ENCODE measurements around the gene GALNT12.

DNA sequence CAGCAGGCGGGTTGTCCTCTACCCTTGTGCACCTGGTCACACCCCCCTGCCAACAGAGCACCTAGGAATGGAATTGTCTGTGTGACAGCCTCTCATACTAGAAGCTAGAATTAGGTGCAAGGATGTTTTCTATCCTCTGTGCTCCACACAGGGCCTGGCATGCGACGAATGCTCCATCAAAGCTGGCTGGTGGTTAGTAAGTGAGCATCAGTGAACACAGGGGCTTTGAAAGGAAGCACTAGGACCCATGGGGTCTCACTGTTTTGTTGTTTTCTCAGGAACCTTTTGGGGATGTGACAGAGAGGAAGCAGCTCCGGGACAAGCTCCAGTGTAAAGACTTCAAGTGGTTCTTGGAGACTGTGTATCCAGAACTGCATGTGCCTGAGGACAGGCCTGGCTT is 32.3 kb downstream of the GALNT12 start:
- TF ChIP-seq ZNF654 (tag by site-specific recombination; IDR thresholded peaks at IDR 0.05; ENCODE audit: low read depth) (no peak), KLF1 (tag by site-specific recombination; IDR thresholded peaks at IDR 0.05) (no peak), ZNF558 (tag by site-specific recombination; IDR thresholded peaks at IDR 0.05) (no peak), ZNF133 (tag by site-specific recombination; IDR thresholded peaks at IDR 0.05) (no peak), MYNN (tag by site-specific recombination; IDR thresholded peaks at IDR 0.05; ENCODE audit: borderline replicate concordance) (no peak), ZNF433 (tag by site-specific recombination; IDR thresholded peaks at IDR 0.05; ENCODE audit: low read depth) (no peak), GFI1B (tag by site-specific recombination; IDR thresholded peaks at IDR 0.05) (no peak)
- TF ChIP-seq, protein P1, sequence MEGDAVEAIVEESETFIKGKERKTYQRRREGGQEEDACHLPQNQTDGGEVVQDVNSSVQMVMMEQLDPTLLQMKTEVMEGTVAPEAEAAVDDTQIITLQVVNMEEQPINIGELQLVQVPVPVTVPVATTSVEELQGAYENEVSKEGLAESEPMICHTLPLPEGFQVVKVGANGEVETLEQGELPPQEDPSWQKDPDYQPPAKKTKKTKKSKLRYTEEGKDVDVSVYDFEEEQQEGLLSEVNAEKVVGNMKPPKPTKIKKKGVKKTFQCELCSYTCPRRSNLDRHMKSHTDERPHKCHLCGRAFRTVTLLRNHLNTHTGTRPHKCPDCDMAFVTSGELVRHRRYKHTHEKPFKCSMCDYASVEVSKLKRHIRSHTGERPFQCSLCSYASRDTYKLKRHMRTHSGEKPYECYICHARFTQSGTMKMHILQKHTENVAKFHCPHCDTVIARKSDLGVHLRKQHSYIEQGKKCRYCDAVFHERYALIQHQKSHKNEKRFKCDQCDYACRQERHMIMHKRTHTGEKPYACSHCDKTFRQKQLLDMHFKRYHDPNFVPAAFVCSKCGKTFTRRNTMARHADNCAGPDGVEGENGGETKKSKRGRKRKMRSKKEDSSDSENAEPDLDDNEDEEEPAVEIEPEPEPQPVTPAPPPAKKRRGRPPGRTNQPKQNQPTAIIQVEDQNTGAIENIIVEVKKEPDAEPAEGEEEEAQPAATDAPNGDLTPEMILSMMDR (tag by site-specific recombination; IDR thresholded peaks at IDR 0.05) = no peak
- TF ChIP-seq, protein P2, sequence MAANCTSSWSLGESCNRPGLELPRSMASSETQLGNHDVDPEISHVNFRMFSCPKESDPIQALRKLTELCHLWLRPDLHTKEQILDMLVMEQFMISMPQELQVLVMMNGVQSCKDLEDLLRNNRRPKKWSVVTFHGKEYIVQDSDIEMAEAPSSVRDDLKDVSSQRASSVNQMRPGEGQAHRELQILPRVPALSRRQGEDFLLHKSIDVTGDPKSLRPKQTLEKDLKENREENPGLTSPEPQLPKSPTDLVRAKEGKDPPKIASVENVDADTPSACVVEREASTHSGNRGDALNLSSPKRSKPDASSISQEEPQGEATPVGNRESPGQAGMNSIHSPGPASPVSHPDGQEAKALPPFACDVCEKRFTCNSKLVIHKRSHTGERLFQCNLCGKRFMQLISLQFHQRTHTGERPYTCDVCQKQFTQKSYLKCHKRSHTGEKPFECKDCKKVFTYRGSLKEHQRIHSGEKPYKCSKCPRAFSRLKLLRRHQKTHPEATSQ (tag by site-specific recombination; IDR thresholded peaks at IDR 0.05) = no peak

Measured in HEK293 (cell line).